GM12891 (cell line): ENCODE results near the gene UNCX.

Experiments
- DNase-seq: peaks from one replicate; pipeline ENCODE4 v3.0.0; 2011; ENCODE audit warnings: low spot score; ENCODE audit not compliant: insufficient read length
- FAIRE-seq: peaks from 2 replicates; lab custom pipeline; 2011; peaks lifted over from hg19 to GRCh38; lab: Jason Lieb, UNC
- PAX5 ChIP-seq: IDR thresholded peaks from 2 replicates; pipeline ENCODE4 v1.6.1; 2011; ENCODE audit warnings: low read length, moderate library complexity, mild to moderate bottlenecking; ENCODE audit not compliant: insufficient read depth, severe bottlenecking
- POLR2A ChIP-seq: IDR thresholded peaks from 2 replicates; pipeline ENCODE4 v1.6.1; 2011; ENCODE audit warnings: low read depth, low read length, control low read depth
- POLR2AphosphoS5 ChIP-seq: IDR thresholded peaks from 2 replicates; pipeline ENCODE4 v1.6.1; 2011; ENCODE audit warnings: low read depth, low read length, control low read depth
- POU2F2 ChIP-seq: IDR thresholded peaks from 2 replicates; pipeline ENCODE4 v1.6.1; 2011; ENCODE audit warnings: low read depth, mild to moderate bottlenecking, control low read depth, low read length, moderate library complexity
- SPI1 ChIP-seq: IDR thresholded peaks from 2 replicates; pipeline ENCODE4 v1.6.1; 2011; ENCODE audit warnings: low read depth, low read length, control low read depth
- TAF1 ChIP-seq: IDR thresholded peaks from 2 replicates; pipeline ENCODE4 v1.6.1; 2011; ENCODE audit warnings: low read depth, low read length, control low read depth

The UNCX gene

GRCh38 chr7:1248916-1249581 lies 16.4 kb downstream of the UNCX start:
- no peak for DNase-seq
- no peak for FAIRE-seq

GRCh38 chr7:1249731-1250130 lies 17.1 kb downstream of the UNCX start:
- no peak for DNase-seq
- no peak for FAIRE-seq
- no peak for TF ChIP-seq POU2F2
- no peak for TF ChIP-seq PAX5
- TF ChIP-seq TAF1: no peak
- no peak for TF ChIP-seq SPI1
- TF ChIP-seq POLR2A: no peak
- no peak for TF ChIP-seq POLR2AphosphoS5

More at GRCh38 chr7:1248916-1249581, 16.4 kb downstream of the UNCX start:
- TF ChIP-seq POU2F2 (no peak), TAF1 (no peak)

GRCh38 chr7:1250901-1251300 lies 18.2 kb downstream of the UNCX start:
- DNase-seq (no peak), FAIRE-seq (no peak)
- TF ChIP-seq POU2F2 (no peak), POLR2A (no peak), POLR2AphosphoS5 (no peak), SPI1 (no peak), TAF1 (no peak), PAX5 (no peak)

GRCh38 chr7:1251796-1252539 lies 19.3 kb downstream of the UNCX start:
- no peak for DNase-seq
- TF ChIP-seq PAX5 (no peak), POLR2A (no peak), POU2F2 (no peak), SPI1 (no peak), POLR2AphosphoS5 (no peak), TAF1 (no peak)
- no peak for FAIRE-seq

GRCh38 chr7:1252540-1253090 lies 19.9 kb downstream of the UNCX start:
- TF ChIP-seq POLR2A (no peak), SPI1 (no peak), POLR2AphosphoS5 (no peak), POU2F2 (no peak), PAX5 (no peak), TAF1 (no peak)
- FAIRE-seq: no peak

GRCh38 chr7:1253681-1254181 lies 21.1 kb downstream of the UNCX start:
- DNase-seq (no peak), FAIRE-seq (no peak)
- no peak for TF ChIP-seq SPI1
- TF ChIP-seq PAX5: no peak
- no peak for TF ChIP-seq POU2F2
- TF ChIP-seq POLR2A: no peak
- no peak for TF ChIP-seq POLR2AphosphoS5
- no peak for TF ChIP-seq TAF1

More at GRCh38 chr7:1252540-1253090, 19.9 kb downstream of the UNCX start:
- DNase-seq: no peak

GRCh38 chr7:1254281-1255079 lies 21.8 kb downstream of the UNCX start:
- no peak for DNase-seq
- FAIRE-seq: no peak
- TF ChIP-seq POU2F2 (no peak), POLR2A (no peak), SPI1 (no peak), POLR2AphosphoS5 (no peak), TAF1 (no peak), PAX5 (no peak)

- no peak for FAIRE-seq
- TF ChIP-seq PAX5 (no peak), POU2F2 (no peak), TAF1 (no peak), POLR2AphosphoS5 (no peak), SPI1 (no peak), POLR2A (no peak)
Measured at GRCh38 chr7:1255080-1255816, 22.6 kb downstream of the UNCX start.

GRCh38 chr7:1255817-1256340 lies 23.2 kb downstream of the UNCX start:
- FAIRE-seq (no peak), DNase-seq (no peak)
- TF ChIP-seq POLR2AphosphoS5: no peak
- TF ChIP-seq PAX5: no peak
- TF ChIP-seq TAF1: no peak
- no peak for TF ChIP-seq SPI1
- no peak for TF ChIP-seq POLR2A
- no peak for TF ChIP-seq POU2F2

More at GRCh38 chr7:1255080-1255816, 22.6 kb downstream of the UNCX start:
- DNase-seq: no peak
